Fibroblast of pulmonary artery (primary cell): ENCODE measurements around the gene YY1.
A peak's percentile ranks its signal among the peaks of the same experiment; 100 is the strongest.

Experiments
- DNase-seq: peaks from one replicate; pipeline ENCODE4 v3.0.0-alpha.2; 2010; ENCODE audit warnings: low read depth
- H3K4me3 ChIP-seq: replicated peaks from 2 replicates; pipeline ENCODE4 v1.5.1; 2011; ENCODE audit warnings: low read depth, mild to moderate bottlenecking, control low read depth, low read length, moderate library complexity
- TF ChIP-seq, protein P1 (sequence below): IDR thresholded peaks from 2 replicates; pipeline ENCODE4 v1.5.1; 2011; ENCODE audit warnings: mild to moderate bottlenecking, control low read depth, low read length, inconsistent platforms; ENCODE audit errors: missing control alignments

YY1 gene

DNA sequence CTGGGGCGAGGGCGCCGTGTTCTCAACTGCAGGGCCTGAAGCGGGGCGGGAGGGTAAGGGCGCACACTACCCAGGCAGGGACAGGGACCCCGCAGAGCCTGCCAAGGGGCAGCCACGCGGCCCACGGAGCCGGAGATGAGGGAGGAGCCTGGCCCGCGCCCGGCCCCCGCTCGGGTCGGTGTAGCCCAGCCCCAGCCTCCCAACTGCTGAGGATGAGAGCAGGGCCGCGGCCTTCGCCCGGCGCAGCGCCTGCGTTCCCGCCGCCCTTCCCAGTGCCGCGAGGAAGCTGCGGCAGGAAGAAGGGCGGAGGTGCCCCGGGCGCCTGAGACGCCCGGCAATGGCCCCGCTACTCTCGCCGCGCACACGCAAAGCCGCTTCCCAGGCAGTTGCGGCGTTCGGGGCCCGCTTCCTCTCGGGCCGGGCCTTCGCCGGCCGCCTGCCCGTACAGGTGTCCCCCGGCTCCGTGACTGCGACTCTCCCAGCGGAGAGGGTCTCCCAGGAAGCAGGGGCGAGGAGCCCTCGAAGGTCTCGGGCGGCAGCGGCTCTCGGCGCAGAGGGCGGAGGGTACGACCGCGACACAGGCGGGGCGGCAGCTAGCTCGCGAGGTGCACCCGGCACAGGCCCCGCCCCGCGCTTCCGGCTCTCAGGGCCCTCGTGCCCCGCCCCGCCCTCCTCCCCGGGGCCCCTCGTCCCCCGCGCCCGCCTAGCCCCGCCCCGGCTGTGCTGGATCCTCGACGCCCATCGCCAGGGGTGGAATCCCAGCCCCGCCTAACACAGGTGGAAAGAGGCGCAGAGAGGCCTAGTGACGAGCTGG lies 24.8 kb upstream of the YY1 start:
- TF ChIP-seq, protein P1, sequence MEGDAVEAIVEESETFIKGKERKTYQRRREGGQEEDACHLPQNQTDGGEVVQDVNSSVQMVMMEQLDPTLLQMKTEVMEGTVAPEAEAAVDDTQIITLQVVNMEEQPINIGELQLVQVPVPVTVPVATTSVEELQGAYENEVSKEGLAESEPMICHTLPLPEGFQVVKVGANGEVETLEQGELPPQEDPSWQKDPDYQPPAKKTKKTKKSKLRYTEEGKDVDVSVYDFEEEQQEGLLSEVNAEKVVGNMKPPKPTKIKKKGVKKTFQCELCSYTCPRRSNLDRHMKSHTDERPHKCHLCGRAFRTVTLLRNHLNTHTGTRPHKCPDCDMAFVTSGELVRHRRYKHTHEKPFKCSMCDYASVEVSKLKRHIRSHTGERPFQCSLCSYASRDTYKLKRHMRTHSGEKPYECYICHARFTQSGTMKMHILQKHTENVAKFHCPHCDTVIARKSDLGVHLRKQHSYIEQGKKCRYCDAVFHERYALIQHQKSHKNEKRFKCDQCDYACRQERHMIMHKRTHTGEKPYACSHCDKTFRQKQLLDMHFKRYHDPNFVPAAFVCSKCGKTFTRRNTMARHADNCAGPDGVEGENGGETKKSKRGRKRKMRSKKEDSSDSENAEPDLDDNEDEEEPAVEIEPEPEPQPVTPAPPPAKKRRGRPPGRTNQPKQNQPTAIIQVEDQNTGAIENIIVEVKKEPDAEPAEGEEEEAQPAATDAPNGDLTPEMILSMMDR: no peak
- DNase-seq: peak; percentile 56
- peak overlapping the region; percentile 63 for H3K4me3 ChIP-seq

DNA sequence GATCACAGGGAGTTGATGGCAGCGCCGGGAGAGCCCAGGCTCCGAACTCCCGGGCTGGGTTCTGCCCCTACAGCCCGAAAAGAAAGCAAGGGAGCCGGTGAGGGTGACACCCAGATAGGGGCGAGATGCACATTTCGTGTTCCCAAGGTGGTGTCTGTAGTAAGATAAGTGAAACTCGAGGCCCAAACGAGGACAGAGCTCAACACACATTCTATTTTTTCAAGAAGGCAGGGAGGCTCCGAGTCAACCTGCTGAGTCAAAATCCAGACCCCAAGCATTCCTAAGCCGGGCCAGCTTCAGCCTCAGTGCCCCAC lies 24.2 kb upstream of the YY1 start:
- TF ChIP-seq, protein P1: no peak
- no peak overlapping the region for H3K4me3 ChIP-seq

DNA sequence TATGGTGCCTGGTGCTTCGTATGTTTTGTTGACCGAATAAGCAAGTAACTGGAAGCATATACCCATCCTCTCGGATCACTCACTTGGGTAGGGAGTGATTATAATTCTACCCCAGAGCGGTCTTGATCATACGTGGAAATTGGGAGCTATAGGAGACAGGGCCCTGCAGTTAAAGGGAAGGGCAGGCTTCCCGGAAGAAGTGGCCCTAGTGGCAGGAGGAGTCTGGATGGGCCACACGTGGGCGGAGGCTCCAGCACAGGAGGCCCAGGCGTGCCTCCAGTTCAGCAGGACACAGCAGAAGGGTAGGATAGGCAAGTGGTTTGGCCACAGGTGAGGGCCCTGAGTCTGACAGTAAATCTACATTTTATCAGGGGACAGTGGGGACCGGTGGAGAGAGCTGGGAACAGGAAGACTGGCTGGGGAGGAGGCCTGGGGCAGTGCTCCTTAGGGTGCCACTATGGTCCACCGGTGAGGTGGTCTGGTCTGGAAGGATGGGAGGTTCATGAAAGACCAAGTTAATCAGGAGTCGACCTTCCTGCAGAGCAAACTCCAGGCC lies 23.5 kb upstream of the YY1 start:
- DNase-seq: no peak
- TF ChIP-seq, protein P1: no peak
- no peak overlapping the region for H3K4me3 ChIP-seq

More for the DNA sequence above, 24.2 kb upstream of the YY1 start:
- no peak for DNase-seq

DNA sequence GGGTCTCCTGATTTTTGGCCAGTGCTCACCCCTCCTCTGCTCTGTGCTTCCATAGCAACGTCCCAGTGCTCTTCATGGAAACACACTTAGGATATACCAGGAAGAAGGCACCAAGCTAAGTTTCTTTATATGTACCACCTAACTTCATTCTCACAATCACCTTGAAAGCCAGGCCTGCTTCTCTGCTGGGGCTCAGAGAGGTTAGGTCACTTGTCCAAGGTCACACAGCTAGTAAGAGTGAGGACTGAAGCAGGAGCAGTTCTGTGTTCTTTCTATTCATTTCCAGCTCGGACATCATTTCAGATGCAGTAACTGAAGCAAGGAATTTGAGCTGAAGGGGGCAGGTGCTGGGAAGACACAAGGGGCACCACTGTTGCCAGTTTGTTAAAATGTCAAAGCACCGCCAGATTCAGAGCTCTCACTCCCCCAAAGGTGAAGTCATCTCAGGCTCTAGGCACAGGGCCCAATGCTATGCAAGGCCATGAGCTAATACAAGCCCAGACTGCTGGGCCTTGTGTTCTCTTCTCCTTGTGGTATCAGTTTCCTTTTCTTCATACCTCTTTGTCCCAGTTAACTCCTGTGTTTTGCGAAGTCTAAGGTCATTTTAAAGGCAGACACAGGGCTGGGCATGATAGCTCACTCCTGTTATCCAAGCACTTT lies 19.7 kb upstream of the YY1 start:
- TF ChIP-seq, protein P1: no peak
- H3K4me3 ChIP-seq: no peak overlapping the region
- DNase-seq: no peak

DNA sequence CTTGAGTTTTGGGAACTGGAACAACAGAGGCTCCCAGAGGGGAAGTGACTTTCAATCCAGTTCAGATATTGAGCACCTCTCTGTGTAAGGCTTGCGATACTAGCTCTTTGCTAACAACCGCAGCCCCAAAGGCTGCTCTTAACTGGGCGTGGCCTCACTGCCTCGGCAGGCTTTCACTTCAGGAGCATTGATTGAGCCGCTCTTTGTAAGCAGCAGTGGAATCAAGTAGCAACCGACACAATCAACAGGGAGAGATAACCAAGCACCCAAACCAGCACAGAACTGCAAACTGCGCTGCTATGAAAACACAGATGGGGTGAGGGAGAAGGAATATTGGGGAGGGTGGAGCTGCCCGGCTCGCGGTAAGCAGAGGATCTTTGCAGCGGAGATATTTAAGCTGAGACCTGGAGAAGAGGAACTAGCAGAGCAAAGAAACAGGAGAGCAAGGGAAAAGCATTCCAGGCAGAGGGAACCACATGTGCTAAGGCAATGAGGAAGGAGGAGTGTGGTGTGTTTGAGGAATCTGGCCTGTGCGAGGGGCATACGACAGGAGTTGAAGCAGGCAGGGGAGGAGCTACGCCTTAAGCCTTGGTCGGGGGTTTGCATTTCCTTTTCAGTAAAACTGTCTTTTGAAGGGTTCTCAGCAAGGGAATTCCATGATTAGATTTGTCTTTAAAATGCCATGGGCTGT lies 17.3 kb upstream of the YY1 start:
- TF ChIP-seq, protein P1: no peak
- DNase-seq: peak; percentile 49
- H3K4me3 ChIP-seq: peak overlapping the region; percentile 55

DNA sequence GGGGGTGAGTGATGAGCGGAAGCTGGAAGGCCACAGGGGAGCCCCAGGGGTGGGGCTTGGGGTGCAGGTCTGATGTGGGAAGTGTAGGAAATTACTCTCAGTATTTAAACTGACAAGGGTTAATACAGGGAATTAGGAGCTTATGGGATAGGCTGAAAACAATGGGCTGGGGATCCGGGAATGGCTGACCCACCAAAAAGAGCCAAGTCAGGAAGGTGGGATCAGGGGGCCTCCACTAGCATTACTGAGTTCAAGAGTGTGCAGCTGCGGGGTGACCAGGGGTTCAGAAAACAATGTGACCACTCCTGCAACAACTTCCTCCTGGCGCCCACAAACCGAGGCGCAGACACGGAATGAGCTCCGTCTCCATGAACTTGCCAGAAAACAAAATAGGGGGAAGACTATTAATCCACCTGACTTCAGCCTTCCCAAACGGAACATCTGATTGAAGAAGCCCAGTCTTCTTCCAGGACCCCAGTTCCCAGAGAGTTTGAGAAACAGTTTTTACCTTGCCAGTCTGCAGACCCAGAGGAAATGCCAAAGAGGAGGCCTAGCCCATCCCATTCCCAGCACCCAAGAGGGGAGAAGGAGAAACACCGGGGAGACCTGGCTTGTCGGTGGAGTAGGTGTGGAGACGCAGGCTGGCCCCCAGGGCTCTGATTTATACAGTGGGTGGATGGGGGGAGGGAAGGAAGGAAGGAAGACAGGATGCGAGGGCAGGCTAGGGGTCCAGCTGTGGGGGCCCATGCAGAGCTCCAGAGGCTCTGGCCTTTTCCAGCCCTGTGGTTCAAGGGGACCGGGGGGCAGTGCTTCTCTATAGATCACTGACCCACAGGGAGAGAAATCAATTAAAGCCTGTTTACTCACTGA lies 16.5 kb upstream of the YY1 start:
- DNase-seq: no peak
- no peak overlapping the region for H3K4me3 ChIP-seq
- TF ChIP-seq, protein P1: no peak
